HG03159 (cell line): ENCODE data around the gene CNPPD1.
A peak's percentile ranks its signal among the peaks of the same experiment; 100 is the strongest.
"Not testable (repeated sequence)": the region's sequence is repeated elsewhere in the genome, so short reads cannot be mapped to it uniquely, and the experiment has no call there.

Source experiments
- ATAC-seq: cut with Tn5 transposase; IDR thresholded peaks from one replicate; pipeline ENCODE4 v1.9.1; 2021; ENCODE audit warnings: mild to moderate bottlenecking, moderate library complexity; ENCODE audit not compliant: unreplicated experiment

CNPPD1 gene

GRCh38 chr2:219209236-219210195, 32.8 kb upstream of the CNPPD1 start:
- no peak for ATAC-seq

- ATAC-seq = no peak
These were observed 31.4 kb upstream of the CNPPD1 start for GRCh38 chr2:219207884-219208740.

- ATAC-seq = no peak
These were observed 30.6 kb upstream of the CNPPD1 start for GRCh38 chr2:219207134-219207883.

GRCh38 chr2:219206328-219207133, 29.8 kb upstream of the CNPPD1 start, which contains the start of gene ZFAND2B:
Gene ZFAND2B (plus strand): TSS chr2:219206782. CDS start chr2:219206988, 206 bp downstream.
- peak; percentile 97 for ATAC-seq

- no peak for ATAC-seq
These were observed 29.2 kb upstream of the CNPPD1 start for GRCh38 chr2:219205981-219206327.

GRCh38 chr2:219205165-219205538, 28.4 kb upstream of the CNPPD1 start:
- no peak for ATAC-seq

GRCh38 chr2:219204425-219205164, 27.9 kb upstream of the CNPPD1 start:
- ATAC-seq = no peak

- ATAC-seq = not testable (repeated sequence)
These were observed 24.6 kb upstream of the CNPPD1 start for GRCh38 chr2:219201331-219201730.

- not testable (repeated sequence) for ATAC-seq
These were observed 24.0 kb upstream of the CNPPD1 start for GRCh38 chr2:219200502-219201326.

- ATAC-seq = no peak
These were observed 22.9 kb upstream of the CNPPD1 start for GRCh38 chr2:219199470-219200211.

GRCh38 chr2:219198974-219199373, 22.2 kb upstream of the CNPPD1 start:
- no peak for ATAC-seq

- ATAC-seq = no peak
These were observed 20.7 kb upstream of the CNPPD1 start for GRCh38 chr2:219197388-219197787.

GRCh38 chr2:219186754-219187456, 10.2 kb upstream of the CNPPD1 start:
- ATAC-seq = no peak

GRCh38 chr2:219184121-219184520, 7.4 kb upstream of the CNPPD1 start:
- ATAC-seq = no peak

- no peak for ATAC-seq
These were observed 6.5 kb upstream of the CNPPD1 start for GRCh38 chr2:219183151-219183772.

- no peak for ATAC-seq
These were observed 5.8 kb upstream of the CNPPD1 start for GRCh38 chr2:219182331-219183150.
